ENCODE results near the gene ANAPC7.

- no peak for TF ChIP-seq CTCF (IDR thresholded peaks at IDR 0.05; ENCODE audit: borderline replicate concordance, extremely low read depth, low read length, poor library complexity, severe bottlenecking)
- no peak for TF ChIP-seq EZH2 (IDR thresholded peaks at IDR 0.05; ENCODE audit: borderline replicate concordance, low read depth, low read length, severe bottlenecking)
Measured at GRCh38 chr12:110421159-110421661, 17.7 kb upstream of the ANAPC7 start.
